22Rv1 (cell line): ENCODE measurements around the gene DCPS.

ENCODE experiments used
- ZFX ChIP-seq: fragments of 450-650 bp; IDR thresholded peaks from 2 replicates; pipeline ENCODE4 v1.6.1; 2017; ENCODE audit warnings: antibody characterized with exemption, borderline replicate concordance
- TF ChIP-seq, protein P1 (sequence below): fragments of 450-650 bp; IDR thresholded peaks from 2 replicates; pipeline ENCODE4 v1.5.1; 2017; ENCODE audit warnings: mild to moderate bottlenecking

- TF ChIP-seq, protein P1, sequence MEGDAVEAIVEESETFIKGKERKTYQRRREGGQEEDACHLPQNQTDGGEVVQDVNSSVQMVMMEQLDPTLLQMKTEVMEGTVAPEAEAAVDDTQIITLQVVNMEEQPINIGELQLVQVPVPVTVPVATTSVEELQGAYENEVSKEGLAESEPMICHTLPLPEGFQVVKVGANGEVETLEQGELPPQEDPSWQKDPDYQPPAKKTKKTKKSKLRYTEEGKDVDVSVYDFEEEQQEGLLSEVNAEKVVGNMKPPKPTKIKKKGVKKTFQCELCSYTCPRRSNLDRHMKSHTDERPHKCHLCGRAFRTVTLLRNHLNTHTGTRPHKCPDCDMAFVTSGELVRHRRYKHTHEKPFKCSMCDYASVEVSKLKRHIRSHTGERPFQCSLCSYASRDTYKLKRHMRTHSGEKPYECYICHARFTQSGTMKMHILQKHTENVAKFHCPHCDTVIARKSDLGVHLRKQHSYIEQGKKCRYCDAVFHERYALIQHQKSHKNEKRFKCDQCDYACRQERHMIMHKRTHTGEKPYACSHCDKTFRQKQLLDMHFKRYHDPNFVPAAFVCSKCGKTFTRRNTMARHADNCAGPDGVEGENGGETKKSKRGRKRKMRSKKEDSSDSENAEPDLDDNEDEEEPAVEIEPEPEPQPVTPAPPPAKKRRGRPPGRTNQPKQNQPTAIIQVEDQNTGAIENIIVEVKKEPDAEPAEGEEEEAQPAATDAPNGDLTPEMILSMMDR, result no peak
- no peak for TF ChIP-seq ZFX
Observed at GRCh38 chr11:126360049-126360446, 56.2 kb downstream of the DCPS start.
